ENCODE data around the gene PCNX2.

DNA sequence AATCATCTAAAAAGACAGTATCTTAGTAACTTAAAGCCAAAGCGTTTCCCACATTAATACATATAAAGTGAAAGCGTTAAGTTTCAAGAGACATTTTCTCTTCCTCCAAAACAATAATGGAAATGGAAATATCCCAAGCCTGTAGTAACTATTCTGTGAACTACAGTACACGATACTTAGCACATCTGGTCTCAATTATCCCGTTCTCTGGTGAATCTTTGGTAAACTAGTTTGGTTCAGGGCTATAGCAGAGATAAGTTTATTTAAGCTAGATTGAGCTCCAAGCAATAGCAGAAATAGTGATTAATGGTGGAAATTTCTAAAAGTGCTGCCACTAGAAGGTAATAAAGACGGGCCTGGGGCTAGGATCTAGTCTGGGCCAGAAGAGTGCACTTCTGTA is 55.2 kb downstream of the PCNX2 start:
- no peak for TF ChIP-seq POLR2AphosphoS5 (IDR thresholded peaks at IDR 0.05; ENCODE audit: insufficient read depth, low read depth, low read length)
- no peak for TF ChIP-seq POLR2A (IDR thresholded peaks at IDR 0.05; ENCODE audit: low read depth, low read length)
- TF ChIP-seq, protein P1, sequence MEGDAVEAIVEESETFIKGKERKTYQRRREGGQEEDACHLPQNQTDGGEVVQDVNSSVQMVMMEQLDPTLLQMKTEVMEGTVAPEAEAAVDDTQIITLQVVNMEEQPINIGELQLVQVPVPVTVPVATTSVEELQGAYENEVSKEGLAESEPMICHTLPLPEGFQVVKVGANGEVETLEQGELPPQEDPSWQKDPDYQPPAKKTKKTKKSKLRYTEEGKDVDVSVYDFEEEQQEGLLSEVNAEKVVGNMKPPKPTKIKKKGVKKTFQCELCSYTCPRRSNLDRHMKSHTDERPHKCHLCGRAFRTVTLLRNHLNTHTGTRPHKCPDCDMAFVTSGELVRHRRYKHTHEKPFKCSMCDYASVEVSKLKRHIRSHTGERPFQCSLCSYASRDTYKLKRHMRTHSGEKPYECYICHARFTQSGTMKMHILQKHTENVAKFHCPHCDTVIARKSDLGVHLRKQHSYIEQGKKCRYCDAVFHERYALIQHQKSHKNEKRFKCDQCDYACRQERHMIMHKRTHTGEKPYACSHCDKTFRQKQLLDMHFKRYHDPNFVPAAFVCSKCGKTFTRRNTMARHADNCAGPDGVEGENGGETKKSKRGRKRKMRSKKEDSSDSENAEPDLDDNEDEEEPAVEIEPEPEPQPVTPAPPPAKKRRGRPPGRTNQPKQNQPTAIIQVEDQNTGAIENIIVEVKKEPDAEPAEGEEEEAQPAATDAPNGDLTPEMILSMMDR (IDR thresholded peaks at IDR 0.05; ENCODE audit: extremely low read depth in 1 of 2, insufficient read depth in 1 of 2, low read depth in 1 of 2, low read length in 2 of 2), result no peak
- TF ChIP-seq EZH2 (IDR thresholded peaks at IDR 0.05; ENCODE audit: borderline replicate concordance, low read depth, low read length, severe bottlenecking), result no peak
- TF ChIP-seq JUN (IDR thresholded peaks at IDR 0.05; ENCODE audit: borderline replicate concordance, insufficient read depth, insufficient read length, low read depth), result no peak
- TF ChIP-seq, protein P2, sequence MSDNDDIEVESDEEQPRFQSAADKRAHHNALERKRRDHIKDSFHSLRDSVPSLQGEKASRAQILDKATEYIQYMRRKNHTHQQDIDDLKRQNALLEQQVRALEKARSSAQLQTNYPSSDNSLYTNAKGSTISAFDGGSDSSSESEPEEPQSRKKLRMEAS (IDR thresholded peaks at IDR 0.05; ENCODE audit: insufficient read depth, insufficient read length), result no peak
- no peak for TF ChIP-seq FOS (IDR thresholded peaks at IDR 0.05; ENCODE audit: borderline replicate concordance, insufficient read depth, low read length)
- TF ChIP-seq MYC (IDR thresholded peaks at IDR 0.05; ENCODE audit: low read depth, low read length), result no peak
- no peak for TF ChIP-seq GATA2 (IDR thresholded peaks at IDR 0.05; ENCODE audit: insufficient read depth, insufficient read length, low read depth, low read length)
